GM12801 (cell line): ENCODE results near the gene VENTX.

Experiments used
- CTCF ChIP-seq: IDR thresholded peaks from one replicate; pipeline ENCODE4 v1.5.1; 2011; ENCODE audit warnings: control low read depth; ENCODE audit not compliant: insufficient read length; ENCODE audit errors: extremely low read depth

VENTX gene

GRCh38 chr10:133221331-133221730 is 16.3 kb upstream of the VENTX start:
- TF ChIP-seq CTCF, result no peak

- no peak for TF ChIP-seq CTCF
Measured at GRCh38 chr10:133224076-133224475, 13.6 kb upstream of the VENTX start.

GRCh38 chr10:133224756-133225372 is 12.8 kb upstream of the VENTX start:
- TF ChIP-seq CTCF, result no peak

- TF ChIP-seq CTCF, result no peak
Measured at GRCh38 chr10:133225707-133226191, 11.9 kb upstream of the VENTX start.

GRCh38 chr10:133226251-133226808 is 11.3 kb upstream of the VENTX start:
- no peak for TF ChIP-seq CTCF

- no peak for TF ChIP-seq CTCF
Measured at GRCh38 chr10:133227256-133227655, 10.4 kb upstream of the VENTX start.

- TF ChIP-seq CTCF, result no peak
Measured at GRCh38 chr10:133229265-133230043, 8.2 kb upstream of the VENTX start.
